Endothelial cell (in vitro differentiated cells): ENCODE measurements around the gene ZBTB9. TPM values are rescaled to one million over a fixed set of nuclear protein-coding genes. Genes with fewer than 3 reads are reported as not detected.

Source experiments
- DNase-seq: peaks from one replicate; pipeline ENCODE4 v3.0.0; 2021; ENCODE audit warnings: low spot score
- H3K27ac Mint-ChIP-seq: one replicate; pipeline ENCODE4 v1.8.0; 2021; ENCODE audit warnings: mixed read lengths, inconsistent platforms; ENCODE audit not compliant: unreplicated experiment
- H3K27me3 Mint-ChIP-seq: one replicate; pipeline ENCODE4 v1.8.0; 2021; ENCODE audit warnings: mild to moderate bottlenecking, moderate library complexity, mixed read lengths, inconsistent platforms; ENCODE audit not compliant: unreplicated experiment
- H3K36me3 Mint-ChIP-seq: one replicate; pipeline ENCODE4 v1.8.0; 2021; ENCODE audit warnings: mild to moderate bottlenecking, low read depth, mixed read lengths, inconsistent platforms; ENCODE audit not compliant: unreplicated experiment
- H3K4me1 Mint-ChIP-seq: one replicate; pipeline ENCODE4 v1.8.0; 2021; ENCODE audit warnings: mild to moderate bottlenecking, mixed read lengths, inconsistent platforms; ENCODE audit not compliant: unreplicated experiment
- H3K4me3 Mint-ChIP-seq: one replicate; pipeline ENCODE4 v1.8.0; 2021; ENCODE audit warnings: mild to moderate bottlenecking, mixed read lengths, inconsistent platforms; ENCODE audit not compliant: unreplicated experiment
- H3K9me3 Mint-ChIP-seq: one replicate; pipeline ENCODE4 v1.8.0; 2021; ENCODE audit warnings: mixed read lengths, inconsistent platforms; ENCODE audit not compliant: unreplicated experiment
- total RNA-seq: library from RNA; stranded (reverse); fragmentation: NEBNext Ultra II Directional; extraction: Animal tissue kit (Norgen Biotek cat#: 25700); gene quantifications from one replicate; pipeline ENCODE4 v1.2.1, GENCODE V29; 2021; ENCODE audit not compliant: unreplicated experiment
- TF ChIP-seq, protein P1 (sequence below): fragments of 200-600 bp; sonication (generic); IDR thresholded peaks from one replicate; pipeline ENCODE4 v1.5.0; 2021; ENCODE audit warnings: antibody characterized with exemption; ENCODE audit not compliant: unreplicated experiment

ZBTB9 gene
- total RNA-seq, 1 donor from 2014 or later, result 18.7 TPM

DNA sequence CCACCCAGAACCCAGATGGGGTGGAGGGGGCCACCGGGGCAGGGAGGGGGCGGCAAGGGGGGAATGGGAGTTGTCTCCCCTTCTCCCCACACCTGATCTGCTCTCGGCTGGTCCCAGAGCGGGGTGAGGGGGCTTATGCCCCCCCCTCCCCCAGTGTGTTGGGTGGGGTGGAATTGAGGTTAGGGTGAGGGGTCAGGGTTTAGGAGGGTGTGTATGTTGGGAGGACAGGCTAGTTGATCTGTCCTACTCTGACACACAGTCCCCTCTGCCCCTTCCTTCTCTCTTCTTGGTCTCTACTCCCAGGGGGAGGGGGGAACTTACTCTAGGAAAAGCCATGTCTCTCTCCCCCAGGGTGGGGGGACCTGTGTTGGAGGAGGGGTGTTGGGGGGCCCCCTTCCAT, 1.9 kb upstream of the ZBTB9 start:
- no peak overlapping the region for H3K27ac Mint-ChIP-seq
- peaks cover 14% of the 10 kb centered on the region for H3K27me3 Mint-ChIP-seq
- no peak for DNase-seq
- peaks cover 43% of the 10 kb centered on the region for H3K4me1 Mint-ChIP-seq
- no peaks in the 10 kb centered on the region for H3K9me3 Mint-ChIP-seq
- TF ChIP-seq, protein P1, sequence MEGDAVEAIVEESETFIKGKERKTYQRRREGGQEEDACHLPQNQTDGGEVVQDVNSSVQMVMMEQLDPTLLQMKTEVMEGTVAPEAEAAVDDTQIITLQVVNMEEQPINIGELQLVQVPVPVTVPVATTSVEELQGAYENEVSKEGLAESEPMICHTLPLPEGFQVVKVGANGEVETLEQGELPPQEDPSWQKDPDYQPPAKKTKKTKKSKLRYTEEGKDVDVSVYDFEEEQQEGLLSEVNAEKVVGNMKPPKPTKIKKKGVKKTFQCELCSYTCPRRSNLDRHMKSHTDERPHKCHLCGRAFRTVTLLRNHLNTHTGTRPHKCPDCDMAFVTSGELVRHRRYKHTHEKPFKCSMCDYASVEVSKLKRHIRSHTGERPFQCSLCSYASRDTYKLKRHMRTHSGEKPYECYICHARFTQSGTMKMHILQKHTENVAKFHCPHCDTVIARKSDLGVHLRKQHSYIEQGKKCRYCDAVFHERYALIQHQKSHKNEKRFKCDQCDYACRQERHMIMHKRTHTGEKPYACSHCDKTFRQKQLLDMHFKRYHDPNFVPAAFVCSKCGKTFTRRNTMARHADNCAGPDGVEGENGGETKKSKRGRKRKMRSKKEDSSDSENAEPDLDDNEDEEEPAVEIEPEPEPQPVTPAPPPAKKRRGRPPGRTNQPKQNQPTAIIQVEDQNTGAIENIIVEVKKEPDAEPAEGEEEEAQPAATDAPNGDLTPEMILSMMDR, result no peak
- no peak overlapping the region for H3K4me3 Mint-ChIP-seq
- peaks cover 37% of the 10 kb centered on the region for H3K36me3 Mint-ChIP-seq

DNA sequence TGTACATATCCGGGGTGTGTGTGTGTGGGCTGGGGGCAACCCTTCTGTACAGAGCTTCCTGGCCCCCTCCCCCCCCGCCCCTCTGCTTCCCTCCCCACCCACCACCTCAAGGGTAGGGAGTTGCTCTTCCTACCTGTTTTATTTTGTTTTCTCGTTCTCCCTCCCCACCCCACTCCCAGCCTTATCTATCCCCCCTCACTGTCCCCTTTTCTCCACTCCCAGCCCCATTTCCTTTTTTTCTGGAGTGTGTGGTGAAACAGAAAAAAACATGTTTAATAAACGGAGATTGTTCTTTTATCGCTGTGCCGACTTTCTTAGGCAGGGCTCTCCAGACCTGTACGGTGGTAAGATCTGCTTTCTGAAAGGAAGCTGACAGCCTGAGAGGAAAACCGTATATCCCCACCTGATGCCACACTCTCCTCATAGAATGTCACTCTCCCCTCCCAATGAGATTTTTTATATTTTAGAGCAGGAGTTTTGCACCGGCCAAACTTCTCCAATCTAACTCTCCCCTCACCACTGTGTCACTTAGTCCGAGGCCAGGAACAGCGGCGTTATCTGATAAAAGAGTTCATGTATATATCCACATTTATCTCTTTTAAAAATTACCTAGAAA, 875 bp upstream of the ZBTB9 start:
- no peak for DNase-seq
- Mint-ChIP-seq H3K4me3 (peak overlapping the region; percentile 91), H3K36me3 (peaks cover 27% of the 10 kb centered on the region), H3K4me1 (peaks cover 35% of the 10 kb centered on the region), H3K27me3 (peaks cover 11% of the 10 kb centered on the region), H3K27ac (peak overlapping the region; percentile 61), H3K9me3 (no peaks in the 10 kb centered on the region)
- TF ChIP-seq, protein P1, result no peak

DNA sequence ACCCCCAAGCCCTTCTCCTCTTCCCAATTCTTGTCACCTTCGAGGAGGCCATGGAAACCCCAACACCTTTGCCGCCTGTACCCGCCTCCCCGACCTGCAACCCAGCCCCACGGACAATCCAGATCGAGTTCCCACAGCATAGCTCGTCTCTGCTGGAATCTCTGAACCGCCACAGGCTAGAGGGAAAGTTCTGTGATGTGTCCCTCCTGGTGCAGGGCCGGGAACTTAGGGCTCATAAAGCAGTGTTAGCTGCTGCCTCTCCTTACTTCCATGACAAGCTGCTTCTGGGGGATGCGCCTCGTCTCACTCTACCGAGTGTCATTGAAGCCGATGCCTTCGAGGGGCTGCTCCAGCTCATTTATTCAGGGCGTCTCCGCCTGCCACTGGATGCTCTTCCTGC, 675 bp downstream of the ZBTB9 start:
- H3K4me3 Mint-ChIP-seq, result peak overlapping the region; percentile 91
- H3K27me3 Mint-ChIP-seq, result peaks cover 10% of the 10 kb centered on the region
- DNase-seq, result no peak
- peaks cover 16% of the 10 kb centered on the region for H3K36me3 Mint-ChIP-seq
- peaks cover 28% of the 10 kb centered on the region for H3K4me1 Mint-ChIP-seq
- peak overlapping the region; percentile 84 for H3K27ac Mint-ChIP-seq
- H3K9me3 Mint-ChIP-seq, result no peaks in the 10 kb centered on the region
- TF ChIP-seq, protein P1, result no peak

DNA sequence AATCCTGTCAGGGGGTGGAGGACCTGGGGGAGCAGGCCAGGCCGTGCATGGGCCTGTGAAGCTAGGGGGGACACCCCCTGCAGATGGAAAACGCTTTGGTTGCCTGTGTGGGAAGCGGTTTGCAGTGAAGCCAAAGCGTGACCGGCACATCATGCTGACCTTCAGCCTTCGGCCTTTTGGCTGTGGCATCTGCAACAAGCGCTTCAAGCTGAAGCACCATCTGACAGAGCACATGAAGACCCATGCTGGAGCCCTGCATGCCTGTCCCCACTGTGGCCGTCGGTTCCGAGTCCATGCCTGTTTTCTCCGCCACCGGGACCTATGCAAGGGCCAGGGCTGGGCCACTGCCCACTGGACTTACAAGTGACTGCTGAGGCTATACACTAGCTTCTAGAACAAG, 1.8 kb downstream of the ZBTB9 start:
- peaks cover 10% of the 10 kb centered on the region for H3K27me3 Mint-ChIP-seq
- no peaks in the 10 kb centered on the region for H3K9me3 Mint-ChIP-seq
- TF ChIP-seq, protein P1, result no peak
- H3K4me3 Mint-ChIP-seq, result peak overlapping the region; percentile 91
- peaks cover 7% of the 10 kb centered on the region for H3K36me3 Mint-ChIP-seq
- no peak overlapping the region for H3K27ac Mint-ChIP-seq
- peaks cover 21% of the 10 kb centered on the region for H3K4me1 Mint-ChIP-seq
- no peak for DNase-seq

DNA sequence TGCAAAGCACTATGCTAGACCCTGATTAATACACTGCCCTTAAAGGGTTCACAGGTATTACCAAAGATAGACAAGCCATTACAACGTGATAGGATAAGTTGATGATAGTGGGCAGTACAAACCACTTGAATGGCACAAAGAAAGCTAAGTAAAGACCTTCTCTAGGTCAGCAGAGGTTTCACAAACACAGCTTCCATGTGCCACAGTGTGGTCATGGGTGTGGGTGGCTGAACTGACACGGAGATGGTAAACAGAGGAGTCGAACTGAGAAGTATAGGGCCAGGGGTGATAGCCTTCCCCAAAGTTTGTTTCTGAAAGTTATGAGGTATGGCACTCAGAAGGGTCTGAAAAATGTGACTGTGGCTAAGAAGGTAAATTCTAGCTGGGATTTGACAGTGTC, 4.3 kb downstream of the ZBTB9 start:
- H3K27me3 Mint-ChIP-seq, result peaks cover 9% of the 10 kb centered on the region

More for the DNA sequence above, 4.3 kb downstream of the ZBTB9 start:
- no peak for DNase-seq
- Mint-ChIP-seq H3K27ac (no peak overlapping the region), H3K4me3 (no peak overlapping the region), H3K4me1 (peaks cover 15% of the 10 kb centered on the region), H3K36me3 (peaks cover 7% of the 10 kb centered on the region), H3K9me3 (no peaks in the 10 kb centered on the region)
- TF ChIP-seq, protein P1, result no peak
